Lower leg skin (tissue), 4 donors: Measurements from ENCODE around the gene ZNF841. TPM values are rescaled to one million over a fixed set of nuclear protein-coding genes. Genes with fewer than 3 reads are reported as not detected.
A peak's percentile ranks its signal among the peaks of the same experiment; 100 is the strongest.

Source experiments
- DNase-seq, 2 donors: peaks; one replicate each; pipeline ENCODE4 v3.0.0-alpha.2; 2019; ENCODE audit warnings: low spot score in 2 of 2
- H3K4me3 ChIP-seq: fragments of 200-600 bp; sonication (generic); 2 replicates; pipeline ENCODE4 v1.5.1; 2017; ENCODE audit warnings: mild to moderate bottlenecking, low read depth; ENCODE audit not compliant: poor library complexity, severe bottlenecking
- POLR2A ChIP-seq, 2 donors: fragments of 450-650 bp; IDR thresholded peaks; one replicate each; pipeline ENCODE4 v1.6.1; 2016 to 2017; ENCODE audit warnings: antibody characterized with exemption in 2 of 2, mild to moderate bottlenecking in 1 of 2, moderate library complexity in 1 of 2
- WGBS, 2 donors: methylation state at CpG; one replicate each; pipeline ENCODE4 v1.1.5; 2018; 5-methylcytosine and 5-hydroxymethylcytosine counted together
- intact Hi-C: fragments of 100-400 bp; cut with DNase I; formaldehyde crosslinking; loops from one replicate; pipeline ENCODE4 v1.15.0; 2023; ENCODE audit warnings: low total_unique reads
- total RNA-seq, 4 donors: library from RNA; depleted of rRNA; stranded (reverse); fragments of >200 nt; gene quantifications; one replicate each; pipeline ENCODE4 v1.1.0, GENCODE V29; 2016
- TF ChIP-seq, protein P1 (sequence below), 3 donors: fragments of 450-650 bp; IDR thresholded peaks; one replicate each; pipeline ENCODE4 v1.5.1; 2016; ENCODE audit warnings: antibody characterized with exemption in 3 of 3, mild to moderate bottlenecking in 3 of 3, moderate library complexity in 2 of 3

ZNF841 gene
- total RNA-seq = 10 to 100 TPM; 15.0 to 34.1 (median 19.3) TPM

DNA sequence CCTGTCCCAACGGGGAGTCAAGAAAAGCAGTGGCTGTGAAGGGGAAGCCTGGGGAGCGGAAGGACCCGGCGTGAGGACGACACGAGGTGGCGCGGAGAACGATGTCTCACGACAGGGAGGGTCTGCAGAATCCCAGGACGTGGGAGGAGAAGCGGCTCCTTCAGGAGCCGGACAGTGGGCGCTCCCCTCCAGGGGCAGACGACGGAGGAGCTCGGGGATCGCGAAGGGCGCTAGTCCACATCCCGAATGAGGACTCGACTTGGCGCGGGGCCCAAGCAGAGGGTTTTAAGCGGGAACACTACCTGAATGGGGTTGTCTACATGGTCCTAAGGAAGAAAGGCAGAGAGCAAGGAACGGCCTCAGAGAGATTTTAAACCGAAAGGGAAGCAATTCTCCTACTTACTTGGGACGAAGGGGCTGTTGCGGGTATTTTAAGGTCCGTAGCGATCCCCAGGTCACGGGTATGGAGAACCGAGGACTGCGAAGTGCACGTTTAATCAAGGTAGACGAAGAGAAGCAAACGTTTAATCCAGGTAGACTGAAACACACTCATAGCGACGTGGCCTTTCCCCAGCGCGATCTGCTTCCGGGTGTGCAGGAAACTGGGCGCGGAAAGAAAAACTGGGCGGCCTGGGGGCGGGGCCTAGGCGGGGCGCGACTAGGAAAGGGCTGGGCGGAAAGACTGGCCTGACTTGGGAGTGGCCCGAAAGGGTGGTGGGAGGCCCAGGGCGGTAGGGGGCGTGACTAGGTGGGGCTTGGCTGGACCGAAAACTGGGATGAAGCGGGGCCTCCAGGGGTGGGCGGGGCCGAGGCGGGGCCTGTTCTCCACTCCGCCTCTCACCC lies at the start of gene ZNF841:
Gene ZNF841 (minus strand): TSS at position 594 of the 843 bp plus-strand sequence. CDS start 10,964 bp downstream, outside the sequence.
- intact Hi-C loops = no loop called here
- WGBS, 2 donors = 0 to 3% methylated on average over 56 to 59 of the region's 59 CpGs
- TF ChIP-seq, protein P1, sequence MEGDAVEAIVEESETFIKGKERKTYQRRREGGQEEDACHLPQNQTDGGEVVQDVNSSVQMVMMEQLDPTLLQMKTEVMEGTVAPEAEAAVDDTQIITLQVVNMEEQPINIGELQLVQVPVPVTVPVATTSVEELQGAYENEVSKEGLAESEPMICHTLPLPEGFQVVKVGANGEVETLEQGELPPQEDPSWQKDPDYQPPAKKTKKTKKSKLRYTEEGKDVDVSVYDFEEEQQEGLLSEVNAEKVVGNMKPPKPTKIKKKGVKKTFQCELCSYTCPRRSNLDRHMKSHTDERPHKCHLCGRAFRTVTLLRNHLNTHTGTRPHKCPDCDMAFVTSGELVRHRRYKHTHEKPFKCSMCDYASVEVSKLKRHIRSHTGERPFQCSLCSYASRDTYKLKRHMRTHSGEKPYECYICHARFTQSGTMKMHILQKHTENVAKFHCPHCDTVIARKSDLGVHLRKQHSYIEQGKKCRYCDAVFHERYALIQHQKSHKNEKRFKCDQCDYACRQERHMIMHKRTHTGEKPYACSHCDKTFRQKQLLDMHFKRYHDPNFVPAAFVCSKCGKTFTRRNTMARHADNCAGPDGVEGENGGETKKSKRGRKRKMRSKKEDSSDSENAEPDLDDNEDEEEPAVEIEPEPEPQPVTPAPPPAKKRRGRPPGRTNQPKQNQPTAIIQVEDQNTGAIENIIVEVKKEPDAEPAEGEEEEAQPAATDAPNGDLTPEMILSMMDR (IDR thresholded peaks at IDR 0.05) = no peak
- no peak for TF ChIP-seq POLR2A (IDR thresholded peaks at IDR 0.05)
- H3K4me3 ChIP-seq = peak within 1 kb of the TSS; percentile 88
- peak; percentile 94 to 99 for DNase-seq

DNA sequence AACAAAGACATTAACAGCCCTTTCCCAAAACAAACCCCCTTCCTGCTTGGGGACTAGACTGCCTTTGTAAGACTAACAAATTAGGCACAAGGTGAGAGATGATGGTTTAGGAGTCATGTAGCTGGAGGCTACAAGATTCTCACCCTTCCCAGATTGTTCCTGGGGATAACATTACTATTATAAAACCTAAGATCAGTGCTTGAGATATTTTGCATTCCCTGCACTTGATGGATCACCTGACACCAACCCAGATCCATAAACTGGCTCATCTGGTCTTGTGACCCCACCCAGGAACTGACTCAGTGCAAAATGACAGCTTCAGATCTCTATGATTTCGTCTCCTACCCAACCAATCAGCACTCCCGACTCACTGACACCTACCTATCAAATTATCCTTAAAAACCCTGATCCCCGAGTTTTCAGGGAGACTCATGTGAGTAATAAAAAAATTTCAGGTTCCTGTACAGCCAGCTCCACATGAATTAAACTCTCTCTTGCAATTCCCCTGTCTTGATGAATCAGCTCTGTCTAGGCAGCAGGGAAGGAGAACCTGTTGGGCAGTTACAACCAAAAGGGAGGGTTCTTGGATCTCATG lies 46.5 kb upstream of the ZNF841 start:
- TF ChIP-seq, protein P1 (IDR thresholded peaks at IDR 0.05) = no peak
- TF ChIP-seq POLR2A (IDR thresholded peaks at IDR 0.05) = no peak
- peak in 1 of 2 donors; percentile 34 for DNase-seq
- intact Hi-C loops = no loop called here
- WGBS, 2 donors = 54 to 62% methylated on average over 3 of the region's 3 CpGs
- no peak overlapping the region for H3K4me3 ChIP-seq

DNA sequence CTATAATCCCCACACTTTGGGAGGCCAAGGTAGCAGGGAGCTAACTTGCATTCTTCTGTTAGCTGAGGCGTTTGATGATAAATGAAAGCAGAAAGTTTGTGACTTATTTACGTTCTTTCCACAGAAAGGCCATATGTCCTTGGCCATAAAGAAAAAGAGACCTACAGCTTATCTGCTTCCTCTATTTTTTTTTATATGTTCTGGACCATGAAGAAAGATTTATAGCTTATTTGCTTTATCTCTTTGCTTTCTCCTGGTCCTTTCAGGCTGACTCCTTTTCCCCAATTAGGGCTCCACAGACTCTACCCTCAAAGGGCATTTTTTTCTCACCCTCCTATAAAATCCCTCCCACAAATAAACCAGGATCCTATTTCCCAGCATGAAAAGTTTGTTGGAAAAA lies 45.6 kb upstream of the ZNF841 start:
- no peak for TF ChIP-seq POLR2A (IDR thresholded peaks at IDR 0.05)
- TF ChIP-seq, protein P1 (IDR thresholded peaks at IDR 0.05) = no peak
- intact Hi-C loops = no loop called here
- 78 to 81% methylated on average over 2 of the region's 2 CpGs for WGBS, 2 donors
- no peak for DNase-seq
- H3K4me3 ChIP-seq = no peak overlapping the region

DNA sequence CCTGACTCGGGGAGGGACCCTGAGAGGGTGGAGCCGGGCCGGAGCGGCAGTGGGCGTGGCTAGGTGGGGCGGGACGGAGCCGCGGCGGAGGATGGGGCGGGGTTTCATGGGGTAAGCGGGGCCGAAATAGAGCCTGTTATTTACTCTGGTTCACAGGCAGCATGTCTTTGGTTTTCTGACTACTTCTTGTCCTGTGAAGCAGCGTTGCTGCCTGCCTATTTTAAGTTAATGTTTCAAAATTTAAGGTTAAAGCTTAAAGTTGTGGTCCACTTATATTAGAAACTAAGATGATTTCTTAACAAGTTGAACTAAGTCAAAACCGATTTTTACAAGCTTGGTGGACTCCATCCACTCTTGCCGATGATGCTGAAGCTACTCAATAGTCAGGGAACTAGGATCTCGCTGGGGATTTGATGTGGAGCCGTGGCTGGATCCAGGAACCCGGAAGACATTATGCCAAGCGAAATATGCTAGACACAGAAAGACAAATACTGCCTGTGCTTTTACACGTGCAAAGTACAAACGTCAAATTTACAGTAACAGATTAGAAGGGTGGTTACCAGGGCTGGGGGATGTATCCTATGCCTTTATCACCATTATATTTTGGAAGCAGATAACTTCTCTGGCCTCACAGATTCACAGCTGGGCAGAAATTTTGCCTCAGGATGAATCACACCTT lies 44.6 kb upstream of the ZNF841 start:
- intact Hi-C loops = no loop called here
- 12 to 13% methylated on average over 18 to 22 of the region's 22 CpGs for WGBS, 2 donors
- H3K4me3 ChIP-seq = no peak overlapping the region
- DNase-seq = peak in 1 of 2 donors; percentile 100
- TF ChIP-seq, protein P1 (IDR thresholded peaks at IDR 0.05) = no peak
- TF ChIP-seq POLR2A (IDR thresholded peaks at IDR 0.05) = no peak

DNA sequence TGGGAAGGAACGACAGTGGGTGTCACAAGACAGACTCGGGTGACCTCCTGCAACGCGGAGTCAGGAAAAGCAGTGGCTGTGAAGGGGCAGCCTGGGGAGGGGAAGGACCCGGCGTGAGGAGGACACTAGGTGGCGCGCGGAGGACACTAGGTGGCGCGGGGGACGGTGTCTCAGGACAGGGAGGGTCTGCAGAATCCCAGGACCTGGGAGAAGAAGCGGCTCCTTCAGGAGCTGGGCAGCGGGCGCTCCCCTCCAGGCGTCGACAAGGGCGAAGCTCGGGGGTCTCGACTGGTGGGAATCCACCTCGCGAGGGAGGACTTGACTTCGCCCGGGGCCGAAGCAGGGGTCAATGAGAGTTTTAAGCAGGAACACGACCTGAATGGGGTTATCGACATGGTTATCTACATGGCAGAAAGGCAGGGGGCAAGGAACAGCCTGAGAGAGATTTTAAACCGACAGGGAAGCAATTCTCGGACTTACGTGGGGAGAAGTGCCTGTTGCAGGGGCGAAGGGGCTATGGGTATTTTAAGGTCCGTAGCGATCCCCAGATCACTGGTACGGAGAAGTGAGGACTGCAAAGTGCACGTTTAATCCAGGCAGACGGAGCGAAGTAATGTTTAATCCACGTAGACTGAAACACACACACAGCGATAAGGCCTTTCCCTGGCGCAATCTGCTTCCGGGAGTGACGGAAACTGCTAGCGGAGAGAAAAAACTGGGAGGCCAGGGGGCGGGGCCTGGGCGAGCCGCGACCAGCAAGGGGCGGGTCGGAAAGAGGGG lies 43.9 kb upstream of the ZNF841 start, which contains the start of gene ZNF616:
Gene ZNF616 (minus strand): TSS at position 687 of the 780 bp plus-strand sequence. CDS start 9,426 bp downstream, outside the sequence.
- TF ChIP-seq, protein P1 (IDR thresholded peaks at IDR 0.05) = peak in 1 of 3 donors; percentile 32
- peak in 1 of 2 donors; percentile 39 for TF ChIP-seq POLR2A (IDR thresholded peaks at IDR 0.05)
- peak; percentile 96 to 97 for DNase-seq
- peak within 1 kb of the TSS; percentile 89 for H3K4me3 ChIP-seq
- WGBS, 2 donors = 0 to 1% methylated on average over 48 to 49 of the region's 49 CpGs
- intact Hi-C loops = loop anchor here (5.0 kb wide), 1 partner anchor 53 kb away; the partner anchor contains the start of gene PPP2R1A
